K562 (cell line): Measurements from ENCODE around the gene C14orf180. TPM values are rescaled to one million over a fixed set of nuclear protein-coding genes. Genes with fewer than 3 reads are reported as not detected.

ENCODE experiments used
- ATAC-seq: fragments of 200-7000 bp; cut with Tn5 transposase; 3 replicates; pipeline ENCODE4 v1.9.1; 2020; ENCODE audit warnings: moderate library complexity
- BruUV-seq: library from RNA; stranded (reverse); fragments of 400-500 nt; replicated peaks from 2 replicates; lab custom pipeline; 2021; lab: Mats Ljungman, UMichigan
- CTCF ChIA-PET: fragments of 300-600 bp; formaldehyde crosslinking; extraction: SDS; loops from one replicate; lab custom pipeline; 2021; ENCODE audit warnings: low intra/inter-chr PET ratio; lab: Yijun Ruan, JAX
- POLR2A ChIA-PET: fragments of 300-600, 350-650 bp; sonication (Branson Sonifier 250); formaldehyde crosslinking; extraction: SDS; loops from one replicate; lab custom pipeline; 2021; ENCODE audit warnings: antibody characterized with exemption, inconsistent platforms; lab: Yijun Ruan, JAX
- DNase-seq, 4 experiments: peaks; one replicate each; pipeline versions ENCODE4 v3.0.0 to v3.0.0-alpha.2; 2011 to 2018; ENCODE audit warnings: low spot score in 3 of 4, mixed read lengths in 3 of 4; ENCODE audit errors: extremely low read depth in 1 of 4
- FAIRE-seq: peaks from 2 replicates; lab custom pipeline; 2011; peaks lifted over from hg19 to GRCh38; lab: Jason Lieb, UNC
- H2AFZ ChIP-seq: 2 replicates; pipeline ENCODE4 v1.6.0; 2011; ENCODE audit warnings: low read depth, low read length, control low read depth, inconsistent platforms
- H3K27ac ChIP-seq: fragments of 200-600 bp; 3 replicates; pipeline ENCODE4 v1.8.0; 2011; ENCODE audit warnings: low read depth, mild to moderate bottlenecking, control low read depth, inconsistent platforms, low read length, moderate library complexity, mixed read lengths; ENCODE audit errors: extremely low read depth
- H3K27me3 ChIP-seq, 2 experiments: fragments of 300-600 bp in 1 of 2; 2 replicates in 1 of 2; 3 replicates in 1 of 2; pipeline versions ENCODE4 v1.6.0 to v1.8.0; 2011; ENCODE audit warnings: inconsistent platforms in 2 of 2, low read length in 2 of 2, mild to moderate bottlenecking in 1 of 2, mixed read lengths in 1 of 2, moderate library complexity in 1 of 2; ENCODE audit not compliant: control insufficient read depth in 2 of 2, insufficient read depth in 2 of 2
- H3K36me3 ChIP-seq: fragments of 300-600 bp; 3 replicates; pipeline ENCODE4 v1.8.0; 2011; ENCODE audit warnings: mild to moderate bottlenecking, low read length, inconsistent platforms; ENCODE audit not compliant: control insufficient read depth, insufficient read depth
- H3K4me1 ChIP-seq, 2 experiments: fragments of 200-600 bp in 1 of 2; replicated peaks in 1 of 2; 2 replicates in 1 of 2; 3 replicates in 1 of 2; pipeline versions ENCODE4 v1.5.1 to v1.8.0; 2011; ENCODE audit warnings: inconsistent platforms in 2 of 2, low read length in 2 of 2, mild to moderate bottlenecking in 1 of 2, mixed read lengths in 1 of 2, moderate library complexity in 1 of 2; ENCODE audit not compliant: control insufficient read depth in 2 of 2, insufficient read depth in 2 of 2
- H3K4me2 ChIP-seq: 2 replicates; pipeline ENCODE4 v1.6.1; 2011; ENCODE audit warnings: low read length, control low read depth, inconsistent platforms, mixed read lengths; ENCODE audit not compliant: insufficient read depth
- H3K4me3 ChIP-seq: fragments of 200-600 bp; sonication (generic), shearing (Covaris generic); 2 replicates; pipeline ENCODE4 v1.5.1; 2016; ENCODE audit warnings: control low read depth, inconsistent platforms
- H3K79me2 ChIP-seq: fragments of 200-600 bp; 3 replicates; pipeline ENCODE4 v1.8.0; 2011; ENCODE audit warnings: low read length, inconsistent platforms; ENCODE audit not compliant: control insufficient read depth, insufficient read depth
- H3K9ac ChIP-seq, 2 experiments: 2 replicates each; pipeline versions ENCODE4 v1.6.0 to v1.6.1; 2011; ENCODE audit warnings: low read depth in 2 of 2, low read length in 2 of 2, control low read depth in 1 of 2, inconsistent platforms in 1 of 2, mild to moderate bottlenecking in 1 of 2, mixed read lengths in 1 of 2; ENCODE audit not compliant: insufficient read depth in 1 of 2
- H3K9me1 ChIP-seq: one replicate; pipeline ENCODE4 v1.6.0; 2011; ENCODE audit warnings: inconsistent platforms, mild to moderate bottlenecking, low read length, moderate library complexity; ENCODE audit not compliant: control insufficient read depth, insufficient read depth
- H3K9me3 ChIP-seq: replicated peaks from 2 replicates; pipeline ENCODE4 v1.5.1; 2011; ENCODE audit warnings: low read depth, low read length, inconsistent platforms; ENCODE audit not compliant: control insufficient read depth, insufficient read depth
- H4K20me1 ChIP-seq: replicated peaks from 2 replicates; pipeline ENCODE4 v1.6.1; 2011; ENCODE audit warnings: low read length, inconsistent platforms, mixed read lengths; ENCODE audit not compliant: control insufficient read depth, insufficient read depth
- BMI1 ChIP-seq: fragments of 150-350 bp; IDR thresholded peaks from 2 replicates; pipeline ENCODE4 v1.6.1; 2014; ENCODE audit warnings: low read length
- GATAD2B ChIP-seq: fragments of 450-650 bp; IDR thresholded peaks from 2 replicates; pipeline ENCODE4 v1.6.1; 2017; ENCODE audit warnings: mild to moderate bottlenecking, borderline replicate concordance
- GMEB1 ChIP-seq: fragments of 250-450 bp; sonication (Bioruptor Pico); IDR thresholded peaks from 2 replicates; pipeline ENCODE4 v1.4.0; 2020; ENCODE audit warnings: mild to moderate bottlenecking
- KHSRP ChIP-seq: fragments of 450-650 bp; IDR thresholded peaks from 2 replicates; pipeline ENCODE4 v1.6.1; 2017
- NEUROD1 ChIP-seq: fragments of 150-350 bp; IDR thresholded peaks from 2 replicates; pipeline ENCODE4 v1.6.1; 2014; ENCODE audit warnings: borderline replicate concordance, low read length, low read depth; ENCODE audit not compliant: partially characterized antibody
- NKRF ChIP-seq: fragments of 450-650 bp; IDR thresholded peaks from 2 replicates; pipeline ENCODE4 v1.6.1; 2016; ENCODE audit warnings: borderline replicate concordance
- POLR3A ChIP-seq: IDR thresholded peaks from 2 replicates; pipeline ENCODE4 v1.6.1; 2011; ENCODE audit warnings: borderline replicate concordance, mild to moderate bottlenecking, moderate library complexity; ENCODE audit not compliant: insufficient read length, insufficient read depth; ENCODE audit errors: extremely low read depth
- RBM25 ChIP-seq: fragments of 200-400 bp; formaldehyde crosslinking; IDR thresholded peaks from 2 replicates; pipeline ENCODE4 v1.6.1; 2018; ENCODE audit warnings: low read length, low read depth, moderate library complexity; ENCODE audit not compliant: severe bottlenecking
- SNAPC5 ChIP-seq: fragments of 250-450 bp; sonication (Bioruptor Pico); IDR thresholded peaks from 2 replicates; pipeline ENCODE4 v1.8.0; 2021; ENCODE audit warnings: moderate library complexity, mild to moderate bottlenecking, inconsistent platforms
- U2AF1 ChIP-seq: fragments of 200-400 bp; formaldehyde crosslinking; optimal IDR thresholded peaks from 2 replicates; pipeline ENCODE3; 2017; ENCODE audit warnings: mild to moderate bottlenecking, low read depth, low read length, moderate library complexity
- ZBTB2 ChIP-seq: fragments of 450-650 bp; IDR thresholded peaks from 2 replicates; pipeline ENCODE4 v1.6.1; 2016; ENCODE audit warnings: antibody characterized with exemption
- ZNF140 ChIP-seq: fragments of 250-450 bp; sonication (Bioruptor Pico); IDR thresholded peaks from 2 replicates; pipeline ENCODE4 v1.8.0; 2021; ENCODE audit warnings: moderate library complexity, mild to moderate bottlenecking, inconsistent platforms
- ZNF217 ChIP-seq: sonication (generic); formaldehyde crosslinking; IDR thresholded peaks from 2 replicates; pipeline ENCODE4 v1.8.0; 2022; ENCODE audit warnings: mild to moderate bottlenecking, missing genetic modification reagents
- ZNF408 ChIP-seq: fragments of 250-450 bp; sonication (Bioruptor Pico); IDR thresholded peaks from 2 replicates; pipeline ENCODE4 v1.4.0; 2020; ENCODE audit warnings: low read depth, mild to moderate bottlenecking, moderate library complexity
- ZNF431 ChIP-seq: sonication (generic); formaldehyde crosslinking; IDR thresholded peaks from 2 replicates; pipeline ENCODE4 v1.8.0; 2022; ENCODE audit warnings: mild to moderate bottlenecking, missing genetic modification reagents
- ZNF77 ChIP-seq: fragments of 250-450 bp; sonication (Bioruptor Pico); IDR thresholded peaks from 2 replicates; pipeline ENCODE4 v1.5.0; 2020
- WGBS: fragments of 100-300 bp; shearing (Covaris generic); methylation state at CpG from one replicate; pipeline ENCODE4 v1.1.6; 2016; ENCODE audit warnings: low coverage, mixed read lengths; ENCODE audit not compliant: insufficient coverage; ENCODE audit errors: missing lambda C conversion rate; 5-methylcytosine and 5-hydroxymethylcytosine counted together
- in situ Hi-C: fragments of 300-500 bp; cut with MboI; formaldehyde crosslinking; loops from 4 replicates; pipeline ENCODE4 v1.15.0; 2018; ENCODE audit warnings: inconsistent platforms, mixed read lengths
- intact Hi-C: fragments of 100-400 bp; cut with micrococcal nuclease; formaldehyde crosslinking; loops from 2 replicates; pipeline ENCODE4 v1.14.2; 2022
- polyA plus RNA-seq, 8 experiments: library from polyadenylated mRNA; depleted of rRNA in 4 of 8; stranded (reverse) in 5 of 8; unstranded in 3 of 8; fragments of >200 nt; fragmentation: Nextera tagmentation in 2 of 8; fragmentation: Illumina TruSeq in 1 of 8; extraction: Ambion mirVana in 2 of 8; extraction: Trizol in 1 of 8; gene quantifications; 2 replicates each; pipeline versions ENCODE4 v1.2.1 to v1.2.3, GENCODE V29; 2011 to 2014; ENCODE audit warnings: inconsistent platforms in 1 of 8, missing spikeins in 1 of 8
- total RNA-seq, 7 experiments: library from RNA; depleted of rRNA in 6 of 7; stranded (reverse); fragments of >200 nt in 6 of 7; fragmentation: Illumina TruSeq in 2 of 7; extraction: Trizol in 2 of 7; gene quantifications; 2 replicates each; pipeline versions ENCODE4 v1.2.1 to v1.2.3, GENCODE V29; 2011 to 2021; ENCODE audit warnings: low replicate concordance in 1 of 7

C14orf180 gene
- total and polyA plus RNA-seq, 9 of the 15 experiments (the other 6 are each of a cell fraction or from before 2014, with no cell fraction given) = not detected

GRCh38 chr14:104614126-104614812 lies 34.7 kb downstream of the C14orf180 start:
- H3K27ac ChIP-seq = no peak overlapping the region
- H2AFZ ChIP-seq = no peak overlapping the region
- no peaks in the 10 kb centered on the region for H3K36me3 ChIP-seq
- intact Hi-C loops (no loop called here), in situ Hi-C loops (no loop called here)
- no peak overlapping the region for H3K4me2 ChIP-seq
- POLR2A ChIA-PET = no interaction called here
- H3K4me1 ChIP-seq = no peaks in the 10 kb centered on the region
- no peak overlapping the region for H3K9ac ChIP-seq
- no peak for ATAC-seq
- no peak for TF ChIP-seq ZNF217 (CRISPR knock-in tag)
- TF ChIP-seq KHSRP = no peak
- TF ChIP-seq SNAPC5 = no peak
- no peak for TF ChIP-seq ZNF77 (CRISPR knock-in tag)
- no peak for TF ChIP-seq POLR3A
- no peak for TF ChIP-seq ZNF408 (CRISPR knock-in tag)
- TF ChIP-seq ZBTB2 = no peak
- no peak for TF ChIP-seq NKRF
- TF ChIP-seq NEUROD1 = no peak
- TF ChIP-seq RBM25 = no peak
- no peak for TF ChIP-seq U2AF1
- TF ChIP-seq ZNF431 = no peak
- no peak for TF ChIP-seq BMI1
- no peak for TF ChIP-seq ZNF140 (CRISPR knock-in tag)
- TF ChIP-seq GATAD2B = no peak
- TF ChIP-seq GMEB1 (CRISPR knock-in tag) = no peak
- TF ChIP-seq, all 486 proteins: peak for 0
- no peak overlapping the region for H3K4me3 ChIP-seq
- WGBS = 23% methylated on average over 2 of the region's 4 CpGs
- no peaks in the 10 kb centered on the region for H3K9me3 ChIP-seq
- no peaks in the 10 kb centered on the region for H3K9me1 ChIP-seq
- FAIRE-seq (no peak), DNase-seq (no peak)
- H4K20me1 ChIP-seq = no peaks in the 10 kb centered on the region
- BruUV-seq = no TSS peak
- CTCF ChIA-PET = no interaction called here
- H3K27me3 ChIP-seq = peaks cover 0 to 11% of the 10 kb centered on the region in 2 experiments; a peak in 3 of 5 replicates
- no peaks in the 10 kb centered on the region for H3K79me2 ChIP-seq
